ENCODE measurements around the gene TOE1. TPM values are rescaled to one million over a fixed set of nuclear protein-coding genes. Genes with fewer than 3 reads are reported as not detected.

The TOE1 gene
- total RNA-seq, 2 experiments from 2014 or later = 22.1 to 30.2 TPM

GRCh38 chr1:45346473-45346872 lies 6.5 kb downstream of the TOE1 start:
- Histone ChIP-seq H3K4me2 (ENCODE audit: low read length) (no peak overlapping the region), H3K27ac (ENCODE audit: low read depth, low read length, poor library complexity, severe bottlenecking) (no peak overlapping the region), H3K4me1 (ENCODE audit: insufficient read depth, low read length, poor library complexity, severe bottlenecking) (peaks cover 10% of the 10 kb centered on the region), H2AFZ (ENCODE audit: low read length) (no peak overlapping the region), H4K20me1 (ENCODE audit: insufficient read depth, low read length) (no peaks in the 10 kb centered on the region), H3K79me2 (ENCODE audit: insufficient read depth, low read depth, low read length) (peaks cover 9% of the 10 kb centered on the region), H3K36me3 (ENCODE audit: insufficient read depth, low read length) (peaks cover 59% of the 10 kb centered on the region), H3K9me2 (ENCODE audit: insufficient read depth, low read length) (no peaks in the 10 kb centered on the region), H3K9me3 (ENCODE audit: low read length) (no peaks in the 10 kb centered on the region), H3K4me3 (ENCODE audit: low read depth, low read length, poor library complexity, severe bottlenecking) (no peak overlapping the region)
- DNase-seq (ENCODE audit: low spot score) = no peak
- BruUV-seq (replicated peaks) = no TSS peak
- intact Hi-C loops (cut with micrococcal nuclease; ENCODE audit: unreplicated experiment) = no loop called here
- no peak for TF ChIP-seq EZH2phosphoT487 (IDR thresholded peaks at IDR 0.05; ENCODE audit: borderline replicate concordance, low read depth, low read length)
- TF ChIP-seq CTCF (conservative IDR thresholded peaks at IDR 0.05; ENCODE audit: low read length) = no peak
- CTCF ChIA-PET (ENCODE audit: unreplicated experiment) = interaction anchor here (1.1 kb wide), 1 partner anchor 10 kb away, joined by 3 read pairs; no protein-coding TSS in a partner anchor
- POLR2A ChIA-PET = no interaction called here

GRCh38 chr1:45348020-45348419 lies 8.1 kb downstream of the TOE1 start:
- H3K4me1 ChIP-seq (ENCODE audit: insufficient read depth, low read length, poor library complexity, severe bottlenecking) = no peaks in the 10 kb centered on the region
- no peak for DNase-seq (ENCODE audit: low spot score)
- H3K27ac ChIP-seq (ENCODE audit: low read depth, low read length, poor library complexity, severe bottlenecking) = no peak overlapping the region
- ChIA-PET CTCF (ENCODE audit: unreplicated experiment) (interaction anchor here (0.5 to 1.1 kb wide), 2 partner anchors 128 to 152 kb away, joined by 3 to 4 read pairs; partner anchors contain the start of genes CCDC163 and MMACHC), POLR2A (interaction anchor here (2.1 kb wide), 1 partner anchor 8 kb away, joined by 13 read pairs; the partner anchor contains the start of genes MUTYH and TOE1)
- no peaks in the 10 kb centered on the region for H3K79me2 ChIP-seq (ENCODE audit: insufficient read depth, low read depth, low read length)
- no peaks in the 10 kb centered on the region for H3K9me2 ChIP-seq (ENCODE audit: insufficient read depth, low read length)
- peaks cover 43% of the 10 kb centered on the region for H3K36me3 ChIP-seq (ENCODE audit: insufficient read depth, low read length)
- no peaks in the 10 kb centered on the region for H4K20me1 ChIP-seq (ENCODE audit: insufficient read depth, low read length)
- H3K4me2 ChIP-seq (ENCODE audit: low read length) = no peak overlapping the region
- TF ChIP-seq CTCF (conservative IDR thresholded peaks at IDR 0.05; ENCODE audit: low read length) = no peak
- no peak for TF ChIP-seq EZH2phosphoT487 (IDR thresholded peaks at IDR 0.05; ENCODE audit: borderline replicate concordance, low read depth, low read length)
- BruUV-seq (replicated peaks) = no TSS peak
- H2AFZ ChIP-seq (ENCODE audit: low read length) = no peak overlapping the region
- no peak overlapping the region for H3K4me3 ChIP-seq (ENCODE audit: low read depth, low read length, poor library complexity, severe bottlenecking)
- intact Hi-C loops (cut with micrococcal nuclease; ENCODE audit: unreplicated experiment) = no loop called here
- no peaks in the 10 kb centered on the region for H3K9me3 ChIP-seq (ENCODE audit: low read length)

- Histone ChIP-seq H3K79me2 (ENCODE audit: insufficient read depth, low read depth, low read length) (no peaks in the 10 kb centered on the region), H4K20me1 (ENCODE audit: insufficient read depth, low read length) (no peaks in the 10 kb centered on the region), H3K9me3 (ENCODE audit: low read length) (no peaks in the 10 kb centered on the region), H3K4me2 (ENCODE audit: low read length) (no peak overlapping the region), H3K4me1 (ENCODE audit: insufficient read depth, low read length, poor library complexity, severe bottlenecking) (no peaks in the 10 kb centered on the region), H3K4me3 (ENCODE audit: low read depth, low read length, poor library complexity, severe bottlenecking) (no peak overlapping the region), H2AFZ (ENCODE audit: low read length) (no peak overlapping the region), H3K36me3 (ENCODE audit: insufficient read depth, low read length) (peaks cover 37% of the 10 kb centered on the region), H3K9me2 (ENCODE audit: insufficient read depth, low read length) (no peaks in the 10 kb centered on the region), H3K27ac (ENCODE audit: low read depth, low read length, poor library complexity, severe bottlenecking) (no peak overlapping the region)
- no peak for DNase-seq (ENCODE audit: low spot score)
- intact Hi-C loops (cut with micrococcal nuclease; ENCODE audit: unreplicated experiment) = no loop called here
- no peak for TF ChIP-seq EZH2phosphoT487 (IDR thresholded peaks at IDR 0.05; ENCODE audit: borderline replicate concordance, low read depth, low read length)
- TF ChIP-seq CTCF (conservative IDR thresholded peaks at IDR 0.05; ENCODE audit: low read length) = no peak
- POLR2A ChIA-PET = interaction anchor here (0.6 to 2.1 kb wide), 2 partner anchors 8 to 146 kb away, joined by 4 to 13 read pairs; partner anchors contain the start of genes MUTYH and TOE1
- no TSS peak for BruUV-seq (replicated peaks)
- CTCF ChIA-PET (ENCODE audit: unreplicated experiment) = interaction anchor here (1.1 kb wide), 1 partner anchor 151 kb away, joined by 4 read pairs; the partner anchor contains the start of genes CCDC163 and MMACHC
These were observed 8.6 kb downstream of the TOE1 start for GRCh38 chr1:45348609-45348965.

All from OCI-LY7 (cell line).